ENCODE measurements around the gene RTP4. TPM values are rescaled to one million over a fixed set of nuclear protein-coding genes. Genes with fewer than 3 reads are reported as not detected.

The RTP4 gene
- total RNA-seq, 1 donor: 4.0 TPM

GRCh38 chr3:187367561-187368103 is 553 bp upstream of the RTP4 start:
- Histone ChIP-seq H3K27ac (ENCODE audit: low read depth, low read length) (peak overlapping the region; percentile 76), H4K20me1 (ENCODE audit: insufficient read depth, low read length) (no peaks in the 10 kb centered on the region), H3K4me3 (ENCODE audit: insufficient read depth, low read length) (peak overlapping the region; percentile 74), H3K79me2 (ENCODE audit: insufficient read depth, low read length) (no peaks in the 10 kb centered on the region), H3K9me3 (ENCODE audit: low read depth, low read length) (no peaks in the 10 kb centered on the region), H3K27me3 (ENCODE audit: insufficient read depth, low read length) (peaks cover 3% of the 10 kb centered on the region), H2AFZ (ENCODE audit: low read length) (peak overlapping the region; percentile 98), H3K4me1 (ENCODE audit: insufficient read depth, low read length) (peaks cover 10% of the 10 kb centered on the region), H3K36me3 (ENCODE audit: insufficient read depth, low read length) (no peaks in the 10 kb centered on the region), H3K4me2 (ENCODE audit: insufficient read depth, low read length) (peak overlapping the region; percentile 94)
- TF ChIP-seq CTCF (IDR thresholded peaks at IDR 0.05; ENCODE audit: extremely low read depth, low read depth, low read length): no peak
- DNase-seq (ENCODE audit: insufficient read length, low spot score, missing footprints): no peak

- H3K4me2 ChIP-seq (ENCODE audit: insufficient read depth, low read length): peak overlapping the region; percentile 94
- peaks cover 10% of the 10 kb centered on the region for H3K4me1 ChIP-seq (ENCODE audit: insufficient read depth, low read length)
- H3K79me2 ChIP-seq (ENCODE audit: insufficient read depth, low read length): no peaks in the 10 kb centered on the region
- no peaks in the 10 kb centered on the region for H4K20me1 ChIP-seq (ENCODE audit: insufficient read depth, low read length)
- no peak overlapping the region for H3K4me3 ChIP-seq (ENCODE audit: insufficient read depth, low read length)
- H2AFZ ChIP-seq (ENCODE audit: low read length): peak overlapping the region; percentile 98
- peaks cover 3% of the 10 kb centered on the region for H3K27me3 ChIP-seq (ENCODE audit: insufficient read depth, low read length)
- no peak for TF ChIP-seq CTCF (IDR thresholded peaks at IDR 0.05; ENCODE audit: extremely low read depth, low read depth, low read length)
- no peaks in the 10 kb centered on the region for H3K9me3 ChIP-seq (ENCODE audit: low read depth, low read length)
- DNase-seq (ENCODE audit: insufficient read length, low spot score, missing footprints): peak; percentile 31
- peak overlapping the region; percentile 76 for H3K27ac ChIP-seq (ENCODE audit: low read depth, low read length)
- no peaks in the 10 kb centered on the region for H3K36me3 ChIP-seq (ENCODE audit: insufficient read depth, low read length)
Observed at GRCh38 chr3:187369089-187369447, 883 bp downstream of the RTP4 start.

- no peak for DNase-seq (ENCODE audit: insufficient read length, low spot score, missing footprints)
- Histone ChIP-seq H3K9me3 (ENCODE audit: low read depth, low read length) (no peaks in the 10 kb centered on the region), H3K27me3 (ENCODE audit: insufficient read depth, low read length) (peaks cover 3% of the 10 kb centered on the region), H3K79me2 (ENCODE audit: insufficient read depth, low read length) (no peaks in the 10 kb centered on the region), H3K27ac (ENCODE audit: low read depth, low read length) (no peak overlapping the region), H4K20me1 (ENCODE audit: insufficient read depth, low read length) (no peaks in the 10 kb centered on the region), H3K4me2 (ENCODE audit: insufficient read depth, low read length) (no peak overlapping the region), H3K4me1 (ENCODE audit: insufficient read depth, low read length) (peaks cover 10% of the 10 kb centered on the region), H3K36me3 (ENCODE audit: insufficient read depth, low read length) (no peaks in the 10 kb centered on the region), H2AFZ (ENCODE audit: low read length) (no peak overlapping the region), H3K4me3 (ENCODE audit: insufficient read depth, low read length) (no peak overlapping the region)
- TF ChIP-seq CTCF (IDR thresholded peaks at IDR 0.05; ENCODE audit: extremely low read depth, low read depth, low read length): no peak
Observed at GRCh38 chr3:187370051-187370450, 1.9 kb downstream of the RTP4 start.

GRCh38 chr3:187375581-187375980 is 7.4 kb downstream of the RTP4 start:
- no peak for TF ChIP-seq CTCF (IDR thresholded peaks at IDR 0.05; ENCODE audit: extremely low read depth, low read depth, low read length)
- Histone ChIP-seq H3K4me1 (ENCODE audit: insufficient read depth, low read length) (no peaks in the 10 kb centered on the region), H3K79me2 (ENCODE audit: insufficient read depth, low read length) (no peaks in the 10 kb centered on the region), H3K36me3 (ENCODE audit: insufficient read depth, low read length) (no peaks in the 10 kb centered on the region), H3K27ac (ENCODE audit: low read depth, low read length) (no peak overlapping the region), H3K27me3 (ENCODE audit: insufficient read depth, low read length) (peaks cover 3% of the 10 kb centered on the region), H3K4me2 (ENCODE audit: insufficient read depth, low read length) (no peak overlapping the region), H3K9me3 (ENCODE audit: low read depth, low read length) (no peaks in the 10 kb centered on the region), H4K20me1 (ENCODE audit: insufficient read depth, low read length) (no peaks in the 10 kb centered on the region), H2AFZ (ENCODE audit: low read length) (no peak overlapping the region), H3K4me3 (ENCODE audit: insufficient read depth, low read length) (no peak overlapping the region)
- no peak for DNase-seq (ENCODE audit: insufficient read length, low spot score, missing footprints)
